WTC11 (cell line): Measurements from ENCODE around the gene UBASH3B. TPM values are rescaled to one million over a fixed set of nuclear protein-coding genes. Genes with fewer than 3 reads are reported as not detected.

Source experiments
- ATAC-seq: fragments of 200-7000 bp; cut with Tn5 transposase; 2 replicates; pipeline ENCODE4 v1.10.0; 2021; ENCODE audit warnings: mild to moderate bottlenecking, moderate library complexity
- CTCF ChIA-PET: fragments of 300-600 bp; sonication (Branson Sonifier 250); formaldehyde crosslinking; loops from one replicate; lab custom pipeline; 2021; ENCODE audit warnings: antibody characterized with exemption; lab: Charles Lee
- POLR2A ChIA-PET: fragments of 350-600 bp; sonication (Branson Sonifier 250); formaldehyde crosslinking; loops from one replicate; lab custom pipeline; 2021; ENCODE audit warnings: antibody characterized with exemption; lab: Charles Lee
- DNase-seq: peaks from one replicate; pipeline ENCODE4 v3.0.0; 2021; ENCODE audit warnings: low spot score
- H3K27ac Mint-ChIP-seq: 2 replicates; pipeline ENCODE4 v1.8.0; 2021; ENCODE audit warnings: mixed read lengths
- H3K27me3 Mint-ChIP-seq: 2 replicates; pipeline ENCODE4 v1.8.0; 2021; ENCODE audit warnings: low read depth, mild to moderate bottlenecking, moderate library complexity, mixed read lengths
- H3K36me3 Mint-ChIP-seq: 2 replicates; pipeline ENCODE4 v1.8.0; 2021; ENCODE audit warnings: mixed read lengths
- H3K4me1 Mint-ChIP-seq: 2 replicates; pipeline ENCODE4 v1.8.0; 2022; ENCODE audit warnings: mixed read lengths
- H3K4me3 Mint-ChIP-seq: 2 replicates; pipeline ENCODE4 v1.8.0; 2021; ENCODE audit warnings: mild to moderate bottlenecking, moderate library complexity, mixed read lengths
- H3K9me3 Mint-ChIP-seq: 2 replicates; pipeline ENCODE4 v1.8.0; 2021; ENCODE audit warnings: mixed read lengths
- AFF4 ChIP-seq: sonication (generic); formaldehyde crosslinking; IDR thresholded peaks from 2 replicates; pipeline ENCODE4 v1.8.1; 2023; ENCODE audit warnings: mild to moderate bottlenecking, missing genetic modification reagents, borderline replicate concordance
- CBFB ChIP-seq: sonication (generic); formaldehyde crosslinking; IDR thresholded peaks from 2 replicates; pipeline ENCODE4 v1.8.1; 2022; ENCODE audit warnings: mild to moderate bottlenecking, low read depth, missing genetic modification reagents
- CDX4 ChIP-seq: fragments of 250-450 bp; sonication (Bioruptor Pico); IDR thresholded peaks from 2 replicates; pipeline ENCODE4 v1.9.0; 2021; ENCODE audit warnings: moderate library complexity, mild to moderate bottlenecking, inconsistent platforms, borderline replicate concordance
- CREM ChIP-seq: sonication (generic); formaldehyde crosslinking; IDR thresholded peaks from 2 replicates; pipeline ENCODE4 v1.8.1; 2022; ENCODE audit warnings: mild to moderate bottlenecking, missing genetic modification reagents, moderate library complexity
- ELF4 ChIP-seq: sonication (generic); formaldehyde crosslinking; IDR thresholded peaks from 2 replicates; pipeline ENCODE4 v1.8.1; 2022; ENCODE audit warnings: low read depth, mild to moderate bottlenecking, moderate library complexity, missing genetic modification reagents
- EMX1 ChIP-seq: fragments of 250-450 bp; sonication (Bioruptor Pico); IDR thresholded peaks from 2 replicates; pipeline ENCODE4 v1.8.0; 2021; ENCODE audit warnings: mild to moderate bottlenecking
- ESRRA ChIP-seq: sonication (generic); formaldehyde crosslinking; IDR thresholded peaks from 2 replicates; pipeline ENCODE4 v1.8.1; 2022; ENCODE audit warnings: mild to moderate bottlenecking, missing genetic modification reagents, borderline replicate concordance
- FOXJ3 ChIP-seq: sonication (generic); formaldehyde crosslinking; IDR thresholded peaks from 2 replicates; pipeline ENCODE4 v1.9.0; 2021; ENCODE audit warnings: missing genetic modification reagents, mild to moderate bottlenecking, borderline replicate concordance
- FOXP1 ChIP-seq: sonication (generic); formaldehyde crosslinking; IDR thresholded peaks from 2 replicates; pipeline ENCODE4 v1.8.0; 2022; ENCODE audit warnings: missing genetic modification reagents, mild to moderate bottlenecking, moderate library complexity, borderline replicate concordance
- HMGA2 ChIP-seq: fragments of 250-450 bp; sonication (Bioruptor Pico); IDR thresholded peaks from 2 replicates; pipeline ENCODE4 v1.4.0; 2021; ENCODE audit warnings: mild to moderate bottlenecking, moderate library complexity
- IRF2 ChIP-seq: sonication (generic); formaldehyde crosslinking; IDR thresholded peaks from 2 replicates; pipeline ENCODE4 v1.8.0; 2022; ENCODE audit warnings: low read depth, missing genetic modification reagents, borderline replicate concordance
- JAZF1 ChIP-seq: fragments of 250-450 bp; sonication (Bioruptor Pico); IDR thresholded peaks from 2 replicates; pipeline ENCODE4 v1.9.0; 2021; ENCODE audit warnings: moderate library complexity, mild to moderate bottlenecking, inconsistent platforms
- JUN ChIP-seq: sonication (generic); formaldehyde crosslinking; IDR thresholded peaks from 2 replicates; pipeline ENCODE4 v1.8.0; 2023; ENCODE audit warnings: mild to moderate bottlenecking, missing genetic modification reagents
- KAT7 ChIP-seq: sonication (generic); formaldehyde crosslinking; IDR thresholded peaks from 2 replicates; pipeline ENCODE4 v1.8.1; 2023; ENCODE audit warnings: missing genetic modification reagents, mild to moderate bottlenecking, borderline replicate concordance
- NFE2L1 ChIP-seq: sonication (generic); formaldehyde crosslinking; IDR thresholded peaks from 2 replicates; pipeline ENCODE4 v1.8.1; 2023; ENCODE audit warnings: missing genetic modification reagents
- NFYB ChIP-seq: sonication (generic); formaldehyde crosslinking; conservative IDR thresholded peaks from 2 replicates; pipeline ENCODE4 v1.8.0; 2022; ENCODE audit warnings: low read depth, missing genetic modification reagents
- RORB ChIP-seq: fragments of 250-450 bp; sonication (Bioruptor Pico); IDR thresholded peaks from 2 replicates; pipeline ENCODE4 v1.9.0; 2021; ENCODE audit warnings: mild to moderate bottlenecking
- SP1 ChIP-seq: sonication (generic); formaldehyde crosslinking; conservative IDR thresholded peaks from 2 replicates; pipeline ENCODE4 v1.8.1; 2022; ENCODE audit warnings: missing genetic modification reagents
- ZNF121 ChIP-seq: sonication (generic); formaldehyde crosslinking; IDR thresholded peaks from 2 replicates; pipeline ENCODE4 v1.8.0; 2023; ENCODE audit warnings: missing genetic modification reagents
- ZNF263 ChIP-seq: sonication (generic); formaldehyde crosslinking; IDR thresholded peaks from 2 replicates; pipeline ENCODE4 v1.8.1; 2022; ENCODE audit warnings: low read depth, mild to moderate bottlenecking, moderate library complexity, missing genetic modification reagents
- ZNF416 ChIP-seq: fragments of 250-450 bp; sonication (Bioruptor Pico); IDR thresholded peaks from 2 replicates; pipeline ENCODE4 v1.9.0; 2021; ENCODE audit warnings: mild to moderate bottlenecking, inconsistent platforms
- ZSCAN18 ChIP-seq: fragments of 250-450 bp; sonication (Bioruptor Pico); IDR thresholded peaks from 2 replicates; pipeline ENCODE4 v2.1.2; 2022; ENCODE audit warnings: mild to moderate bottlenecking, moderate library complexity
- total RNA-seq: library from RNA; stranded (reverse); gene quantifications from 3 replicates; pipeline ENCODE4 v1.2.3, GENCODE V29; 2021
- TF ChIP-seq, protein P1 (sequence below): fragments of 250-450 bp; sonication (Bioruptor Pico); IDR thresholded peaks from 2 replicates; pipeline ENCODE4 v1.9.0; 2021; ENCODE audit warnings: mild to moderate bottlenecking
- TF ChIP-seq, protein P2 (sequence below): sonication (generic); formaldehyde crosslinking; IDR thresholded peaks from 2 replicates; pipeline ENCODE4 v1.8.0; 2022; ENCODE audit warnings: mild to moderate bottlenecking, missing genetic modification reagents
- TF ChIP-seq, protein P3 (sequence below): sonication (generic); formaldehyde crosslinking; IDR thresholded peaks from 2 replicates; pipeline ENCODE4 v1.8.1; 2023; ENCODE audit warnings: mild to moderate bottlenecking, missing genetic modification reagents
- TF ChIP-seq, protein P4 (sequence below): fragments of 250-450 bp; sonication (Bioruptor Pico); IDR thresholded peaks from 2 replicates; pipeline ENCODE4 v1.8.0; 2021; ENCODE audit warnings: mild to moderate bottlenecking
- TF ChIP-seq, protein P5 (sequence below): fragments of 200-600 bp; IDR thresholded peaks from 2 replicates; pipeline ENCODE4 v1.8.0; 2022; ENCODE audit warnings: antibody characterized with exemption

The UBASH3B gene
- total RNA-seq, 1 experiment from 2014 or later = 21.1 TPM

DNA sequence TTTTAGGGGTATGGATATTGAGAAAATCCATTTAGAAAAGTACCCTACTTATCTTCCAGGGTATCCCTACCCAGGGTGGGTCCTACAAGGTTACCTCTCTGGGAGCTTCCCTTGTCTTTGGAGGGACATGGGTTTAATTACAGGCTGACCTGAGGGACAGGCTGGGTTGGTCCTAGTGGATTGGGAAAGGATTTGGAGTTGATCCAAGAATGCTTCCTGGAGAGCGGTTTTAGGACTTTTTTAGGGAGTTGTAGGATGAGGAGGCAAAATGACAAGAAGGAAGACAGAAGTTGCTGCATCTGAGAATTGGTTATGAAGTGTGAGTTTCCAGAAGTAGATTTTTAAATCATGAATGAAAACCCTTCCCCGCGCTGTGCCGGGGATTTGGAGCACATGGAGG lies 121.0 kb downstream of the UBASH3B start:
- ATAC-seq = no peak
- H3K9me3 Mint-ChIP-seq = no peaks in the 10 kb centered on the region
- CTCF ChIA-PET = interaction anchor here (1.9 kb wide), 1 partner anchor 22 kb away, joined by 5 read pairs; no protein-coding TSS in a partner anchor
- H3K27me3 Mint-ChIP-seq = no peaks in the 10 kb centered on the region
- H3K4me1 Mint-ChIP-seq = peaks cover 18% of the 10 kb centered on the region
- H3K27ac Mint-ChIP-seq = no peak overlapping the region
- TF ChIP-seq, protein P1, sequence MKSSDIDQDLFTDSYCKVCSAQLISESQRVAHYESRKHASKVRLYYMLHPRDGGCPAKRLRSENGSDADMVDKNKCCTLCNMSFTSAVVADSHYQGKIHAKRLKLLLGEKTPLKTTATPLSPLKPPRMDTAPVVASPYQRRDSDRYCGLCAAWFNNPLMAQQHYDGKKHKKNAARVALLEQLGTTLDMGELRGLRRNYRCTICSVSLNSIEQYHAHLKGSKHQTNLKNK (CRISPR knock-in tag) = no peak
- TF ChIP-seq ESRRA (CRISPR knock-in tag) (no peak), JAZF1 (CRISPR knock-in tag) (no peak), ELF4 (CRISPR knock-in tag) (no peak), FOXP1 (CRISPR knock-in tag) (no peak), ZSCAN18 (CRISPR knock-in tag) (no peak), HMGA2 (CRISPR knock-in tag) (no peak), KAT7 (CRISPR knock-in tag) (no peak), ZNF121 (CRISPR knock-in tag) (no peak), RORB (CRISPR knock-in tag) (no peak), CDX4 (CRISPR knock-in tag) (no peak), EMX1 (CRISPR knock-in tag) (no peak), CBFB (CRISPR knock-in tag) (no peak), JUN (CRISPR knock-in tag) (no peak), NFYB (CRISPR knock-in tag) (no peak), CREM (CRISPR knock-in tag) (no peak)
- TF ChIP-seq, protein P2, sequence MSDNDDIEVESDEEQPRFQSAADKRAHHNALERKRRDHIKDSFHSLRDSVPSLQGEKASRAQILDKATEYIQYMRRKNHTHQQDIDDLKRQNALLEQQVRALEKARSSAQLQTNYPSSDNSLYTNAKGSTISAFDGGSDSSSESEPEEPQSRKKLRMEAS (CRISPR knock-in tag) = no peak
- TF ChIP-seq, protein P3, sequence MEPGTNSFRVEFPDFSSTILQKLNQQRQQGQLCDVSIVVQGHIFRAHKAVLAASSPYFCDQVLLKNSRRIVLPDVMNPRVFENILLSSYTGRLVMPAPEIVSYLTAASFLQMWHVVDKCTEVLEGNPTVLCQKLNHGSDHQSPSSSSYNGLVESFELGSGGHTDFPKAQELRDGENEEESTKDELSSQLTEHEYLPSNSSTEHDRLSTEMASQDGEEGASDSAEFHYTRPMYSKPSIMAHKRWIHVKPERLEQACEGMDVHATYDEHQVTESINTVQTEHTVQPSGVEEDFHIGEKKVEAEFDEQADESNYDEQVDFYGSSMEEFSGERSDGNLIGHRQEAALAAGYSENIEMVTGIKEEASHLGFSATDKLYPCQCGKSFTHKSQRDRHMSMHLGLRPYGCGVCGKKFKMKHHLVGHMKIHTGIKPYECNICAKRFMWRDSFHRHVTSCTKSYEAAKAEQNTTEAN (CRISPR knock-in tag) = no peak
- POLR2A ChIA-PET = no interaction called here
- DNase-seq = no peak
- H3K36me3 Mint-ChIP-seq = no peaks in the 10 kb centered on the region; the same call in 1 of the 2 replicates
- H3K4me3 Mint-ChIP-seq = no peak overlapping the region

- ChIA-PET POLR2A (no interaction called here), CTCF (interaction anchor here (1.4 kb wide), 1 partner anchor 113 kb away, joined by 5 read pairs; no protein-coding TSS in a partner anchor)
- DNase-seq = no peak
- Mint-ChIP-seq H3K4me1 (peaks cover 14% of the 10 kb centered on the region), H3K36me3 (no peaks in the 10 kb centered on the region; the same call in 1 of the 2 replicates), H3K27me3 (no peaks in the 10 kb centered on the region), H3K9me3 (no peaks in the 10 kb centered on the region), H3K4me3 (no peak overlapping the region), H3K27ac (no peak overlapping the region)
- ATAC-seq = no peak
- TF ChIP-seq, protein P4, sequence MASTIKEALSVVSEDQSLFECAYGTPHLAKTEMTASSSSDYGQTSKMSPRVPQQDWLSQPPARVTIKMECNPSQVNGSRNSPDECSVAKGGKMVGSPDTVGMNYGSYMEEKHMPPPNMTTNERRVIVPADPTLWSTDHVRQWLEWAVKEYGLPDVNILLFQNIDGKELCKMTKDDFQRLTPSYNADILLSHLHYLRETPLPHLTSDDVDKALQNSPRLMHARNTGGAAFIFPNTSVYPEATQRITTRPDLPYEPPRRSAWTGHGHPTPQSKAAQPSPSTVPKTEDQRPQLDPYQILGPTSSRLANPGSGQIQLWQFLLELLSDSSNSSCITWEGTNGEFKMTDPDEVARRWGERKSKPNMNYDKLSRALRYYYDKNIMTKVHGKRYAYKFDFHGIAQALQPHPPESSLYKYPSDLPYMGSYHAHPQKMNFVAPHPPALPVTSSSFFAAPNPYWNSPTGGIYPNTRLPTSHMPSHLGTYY (CRISPR knock-in tag) = no peak
- TF ChIP-seq IRF2 (CRISPR knock-in tag) = no peak
- TF ChIP-seq, protein P5, sequence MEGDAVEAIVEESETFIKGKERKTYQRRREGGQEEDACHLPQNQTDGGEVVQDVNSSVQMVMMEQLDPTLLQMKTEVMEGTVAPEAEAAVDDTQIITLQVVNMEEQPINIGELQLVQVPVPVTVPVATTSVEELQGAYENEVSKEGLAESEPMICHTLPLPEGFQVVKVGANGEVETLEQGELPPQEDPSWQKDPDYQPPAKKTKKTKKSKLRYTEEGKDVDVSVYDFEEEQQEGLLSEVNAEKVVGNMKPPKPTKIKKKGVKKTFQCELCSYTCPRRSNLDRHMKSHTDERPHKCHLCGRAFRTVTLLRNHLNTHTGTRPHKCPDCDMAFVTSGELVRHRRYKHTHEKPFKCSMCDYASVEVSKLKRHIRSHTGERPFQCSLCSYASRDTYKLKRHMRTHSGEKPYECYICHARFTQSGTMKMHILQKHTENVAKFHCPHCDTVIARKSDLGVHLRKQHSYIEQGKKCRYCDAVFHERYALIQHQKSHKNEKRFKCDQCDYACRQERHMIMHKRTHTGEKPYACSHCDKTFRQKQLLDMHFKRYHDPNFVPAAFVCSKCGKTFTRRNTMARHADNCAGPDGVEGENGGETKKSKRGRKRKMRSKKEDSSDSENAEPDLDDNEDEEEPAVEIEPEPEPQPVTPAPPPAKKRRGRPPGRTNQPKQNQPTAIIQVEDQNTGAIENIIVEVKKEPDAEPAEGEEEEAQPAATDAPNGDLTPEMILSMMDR = no peak
- no peak for TF ChIP-seq NFE2L1 (CRISPR knock-in tag)
- no peak for TF ChIP-seq AFF4 (CRISPR knock-in tag)
- TF ChIP-seq SP1 (CRISPR knock-in tag) = no peak
- TF ChIP-seq ZNF416 (CRISPR knock-in tag) = no peak
- no peak for TF ChIP-seq FOXJ3 (CRISPR knock-in tag)
- no peak for TF ChIP-seq RORB (CRISPR knock-in tag)
- TF ChIP-seq ZNF263 (CRISPR knock-in tag) = no peak
Measured at GRCh38 chr11:122777343-122777742, 121.8 kb downstream of the UBASH3B start.
